Measurements from ENCODE around the gene USP24. TPM values are rescaled to one million over a fixed set of nuclear protein-coding genes. Genes with fewer than 3 reads are reported as not detected.

USP24 gene
- total RNA-seq, 1 donor = 44.0 TPM

GRCh38 chr1:55081188-55081904 lies 133.8 kb downstream of the USP24 start:
- no peak for TF ChIP-seq CTCF (IDR thresholded peaks at IDR 0.05; ENCODE audit: insufficient read depth, low read depth, low read length)
- H3K4me3 ChIP-seq (ENCODE audit: low read depth, low read length) = no peak overlapping the region
- DNase-seq (ENCODE audit: low read depth) = peak; percentile 74

- no peak for DNase-seq (ENCODE audit: low read depth)
- no peak overlapping the region for H3K4me3 ChIP-seq (ENCODE audit: low read depth, low read length)
- no peak for TF ChIP-seq CTCF (IDR thresholded peaks at IDR 0.05; ENCODE audit: insufficient read depth, low read depth, low read length)
These were observed 135.5 kb downstream of the USP24 start for GRCh38 chr1:55079651-55080050.

- DNase-seq (ENCODE audit: low read depth) = no peak
- no peak overlapping the region for H3K4me3 ChIP-seq (ENCODE audit: low read depth, low read length)
- TF ChIP-seq CTCF (IDR thresholded peaks at IDR 0.05; ENCODE audit: insufficient read depth, low read depth, low read length) = no peak
These were observed 136.7 kb downstream of the USP24 start for GRCh38 chr1:55078470-55078869.

- no peak for DNase-seq (ENCODE audit: low read depth)
- no peak overlapping the region for H3K4me3 ChIP-seq (ENCODE audit: low read depth, low read length)
- TF ChIP-seq CTCF (IDR thresholded peaks at IDR 0.05; ENCODE audit: insufficient read depth, low read depth, low read length) = no peak
These were observed 138.8 kb downstream of the USP24 start for GRCh38 chr1:55076356-55076755.

GRCh38 chr1:55074455-55074854 lies 140.7 kb downstream of the USP24 start:
- no peak for DNase-seq (ENCODE audit: low read depth)
- no peak overlapping the region for H3K4me3 ChIP-seq (ENCODE audit: low read depth, low read length)
- no peak for TF ChIP-seq CTCF (IDR thresholded peaks at IDR 0.05; ENCODE audit: insufficient read depth, low read depth, low read length)

GRCh38 chr1:55073187-55073916 lies 141.8 kb downstream of the USP24 start:
- DNase-seq (ENCODE audit: low read depth) = no peak
- no peak overlapping the region for H3K4me3 ChIP-seq (ENCODE audit: low read depth, low read length)
- no peak for TF ChIP-seq CTCF (IDR thresholded peaks at IDR 0.05; ENCODE audit: insufficient read depth, low read depth, low read length)
